GM21529 (cell line): Measurements from ENCODE around the gene P4HA1.
"Not testable (repeated sequence)": the region's sequence is repeated elsewhere in the genome, so short reads cannot be mapped to it uniquely, and the experiment has no call there.

Experiments
- ATAC-seq: cut with Tn5 transposase; IDR thresholded peaks from one replicate; pipeline ENCODE4 v1.9.1; 2021; ENCODE audit not compliant: unreplicated experiment

The P4HA1 gene

GRCh38 chr10:73043766-73044377, 52.8 kb downstream of the P4HA1 start:
- ATAC-seq, result no peak

GRCh38 chr10:73043319-73043718, 53.3 kb downstream of the P4HA1 start:
- no peak for ATAC-seq

- ATAC-seq, result no peak
These were observed 54.5 kb downstream of the P4HA1 start for GRCh38 chr10:73042130-73042529.

GRCh38 chr10:73039635-73040034, 57.0 kb downstream of the P4HA1 start:
- ATAC-seq, result no peak

- not testable (repeated sequence) for ATAC-seq
These were observed 60.4 kb downstream of the P4HA1 start for GRCh38 chr10:73036285-73036684.

GRCh38 chr10:73032536-73032935, 64.1 kb downstream of the P4HA1 start:
- no peak for ATAC-seq

GRCh38 chr10:73026623-73027022, 70.0 kb downstream of the P4HA1 start:
- ATAC-seq, result not testable (repeated sequence)

GRCh38 chr10:73023455-73024070, 73.1 kb downstream of the P4HA1 start:
- ATAC-seq, result not testable (repeated sequence)

- not testable (repeated sequence) for ATAC-seq
These were observed 73.7 kb downstream of the P4HA1 start for GRCh38 chr10:73022961-73023360.

- ATAC-seq, result not testable (repeated sequence)
These were observed 75.0 kb downstream of the P4HA1 start for GRCh38 chr10:73021538-73022164.

GRCh38 chr10:73021050-73021449, 75.6 kb downstream of the P4HA1 start:
- no peak for ATAC-seq

- ATAC-seq, result no peak
These were observed 77.6 kb downstream of the P4HA1 start for GRCh38 chr10:73019100-73019499.

- ATAC-seq, result no peak
These were observed 78.0 kb downstream of the P4HA1 start for GRCh38 chr10:73018632-73019031.

- ATAC-seq, result no peak
These were observed 78.6 kb downstream of the P4HA1 start for GRCh38 chr10:73017955-73018480.

GRCh38 chr10:73015779-73016178, 80.9 kb downstream of the P4HA1 start:
- no peak for ATAC-seq

GRCh38 chr10:73003822-73004221, 92.8 kb downstream of the P4HA1 start:
- no peak for ATAC-seq

- no peak for ATAC-seq
These were observed 95.7 kb downstream of the P4HA1 start for GRCh38 chr10:73000973-73001372.

GRCh38 chr10:72997099-72997498, 99.6 kb downstream of the P4HA1 start:
- no peak for ATAC-seq

GRCh38 chr10:72995459-72995858, 101.2 kb downstream of the P4HA1 start:
- not testable (repeated sequence) for ATAC-seq

- not testable (repeated sequence) for ATAC-seq
These were observed 106.9 kb downstream of the P4HA1 start for GRCh38 chr10:72989771-72990170.

GRCh38 chr10:72984618-72985017, 112.0 kb downstream of the P4HA1 start:
- not testable (repeated sequence) for ATAC-seq

GRCh38 chr10:72981882-72982529, 114.7 kb downstream of the P4HA1 start:
- ATAC-seq, result no peak
